GM12878 (cell line): ENCODE measurements around the gene ACTR8. TPM values are rescaled to one million over a fixed set of nuclear protein-coding genes. Genes with fewer than 3 reads are reported as not detected.

Experiments
- ATAC-seq: fragments of 200-7000 bp; cut with Tn5 transposase; 3 replicates; pipeline ENCODE4 v1.9.1; 2020; ENCODE audit warnings: mild to moderate bottlenecking, moderate library complexity
- BruUV-seq: library from RNA; stranded (reverse); fragments of 400-500 nt; replicated peaks from 2 replicates; lab custom pipeline; 2021; lab: Mats Ljungman, UMichigan
- CTCF ChIA-PET: fragments of 300-600 bp; sonication (Branson Sonifier 250); formaldehyde crosslinking; extraction: SDS; loops from one replicate; lab custom pipeline; 2021; ENCODE audit warnings: inconsistent platforms; lab: Yijun Ruan, JAX
- POLR2A ChIA-PET: fragments of 350-600 bp; formaldehyde crosslinking; extraction: SDS; loops from one replicate; lab custom pipeline; 2021; ENCODE audit warnings: inconsistent platforms; lab: Charles Lee
- RAD21 ChIA-PET: fragments of 300-600 bp; sonication (Branson Sonifier 250); formaldehyde crosslinking; loops from one replicate; lab custom pipeline; 2023; ENCODE audit warnings: antibody characterized with exemption; ENCODE audit not compliant: unreplicated experiment; lab: Charles Lee
- SMC1A ChIA-PET: fragments of 300-600 bp; sonication (Branson Sonifier 250); formaldehyde crosslinking; loops from one replicate; lab custom pipeline; 2023; ENCODE audit not compliant: unreplicated experiment, uncharacterized antibody; lab: Charles Lee
- DNase-seq: peaks from one replicate; pipeline ENCODE4 v3.0.0-alpha.2; 2011; ENCODE audit warnings: low read depth, low spot score
- FAIRE-seq: peaks from 3 replicates; lab custom pipeline; 2011; peaks lifted over from hg19 to GRCh38; lab: Jason Lieb, UNC
- H2AFZ ChIP-seq: 2 replicates; pipeline ENCODE4 v1.6.0; 2011; ENCODE audit warnings: low read depth, low read length, control low read depth; ENCODE audit not compliant: control insufficient read depth
- H3K27ac ChIP-seq: 2 replicates; pipeline ENCODE4 v1.5.1; 2011; ENCODE audit warnings: control low read depth; ENCODE audit not compliant: control insufficient read depth, insufficient read depth
- H3K27me3 ChIP-seq, 2 experiments: replicated peaks in 1 of 2; 2 replicates each; pipeline versions ENCODE4 v1.6.0 to v1.6.1; 2011; ENCODE audit warnings: low read length in 1 of 2; ENCODE audit not compliant: control insufficient read depth in 2 of 2, insufficient read depth in 2 of 2
- H3K36me3 ChIP-seq, 2 experiments: 2 replicates each; pipeline ENCODE4 v1.5.1; 2011; ENCODE audit warnings: low read length in 1 of 2; ENCODE audit not compliant: control insufficient read depth in 2 of 2, insufficient read depth in 2 of 2
- H3K4me1 ChIP-seq: 2 replicates; pipeline ENCODE4 v1.6.1; 2011; ENCODE audit warnings: mild to moderate bottlenecking, low read length, moderate library complexity, mixed read lengths; ENCODE audit not compliant: control insufficient read depth, insufficient read depth
- H3K4me2 ChIP-seq: 2 replicates; pipeline ENCODE4 v1.6.0; 2011; ENCODE audit warnings: control low read depth; ENCODE audit not compliant: control insufficient read depth, insufficient read depth
- H3K4me3 ChIP-seq: fragments of 200-600 bp; sonication (generic); 2 replicates; pipeline ENCODE4 v1.5.1; 2016
- H3K79me2 ChIP-seq: 2 replicates; pipeline ENCODE4 v1.6.0; 2011; ENCODE audit warnings: low read length; ENCODE audit not compliant: control insufficient read depth, insufficient read depth
- H3K9ac ChIP-seq: 2 replicates; pipeline ENCODE4 v1.8.0; 2011; ENCODE audit warnings: low read length, control low read depth, mixed read lengths; ENCODE audit not compliant: control insufficient read depth, insufficient read depth
- H3K9me3 ChIP-seq: replicated peaks from 3 replicates; pipeline ENCODE4 v1.5.1; 2011; ENCODE audit warnings: mild to moderate bottlenecking, low read length; ENCODE audit not compliant: control insufficient read depth, insufficient read depth
- H4K20me1 ChIP-seq: 2 replicates; pipeline ENCODE4 v1.6.0; 2011; ENCODE audit not compliant: control insufficient read depth, insufficient read depth
- HDGF ChIP-seq: fragments of 450-650 bp; IDR thresholded peaks from 2 replicates; pipeline ENCODE4 v1.6.1; 2016; ENCODE audit warnings: antibody characterized with exemption
- JUNB ChIP-seq: IDR thresholded peaks from 2 replicates; pipeline ENCODE4 v1.6.1; 2016; ENCODE audit warnings: antibody characterized with exemption, mild to moderate bottlenecking
- POLR2AphosphoS2 ChIP-seq: IDR thresholded peaks from 2 replicates; pipeline ENCODE4 v1.6.1; 2011; ENCODE audit warnings: low read depth, mild to moderate bottlenecking, low read length, improper control_type of control experiment, moderate library complexity
- WGBS: methylation state at CpG from one replicate; pipeline ENCODE4 v1.1.6; 2016; ENCODE audit warnings: low lambda C conversion rate; ENCODE audit not compliant: insufficient replicate concordance, insufficient coverage; ENCODE audit errors: missing lambda C conversion rate; 5-methylcytosine and 5-hydroxymethylcytosine counted together
- in situ Hi-C: fragments of 300-500 bp; cut with MboI; formaldehyde crosslinking; loops from 9 replicates; pipeline ENCODE4 v1.14.3; 2018; ENCODE audit warnings: mixed read lengths
- intact Hi-C: fragments of 100-400 bp; cut with micrococcal nuclease; formaldehyde crosslinking; loops from one replicate; pipeline ENCODE4 v1.14.2; 2022; ENCODE audit not compliant: unreplicated experiment
- polyA plus RNA-seq, 11 experiments: library from polyadenylated mRNA; depleted of rRNA in 4 of 11; unstranded in 6 of 11; stranded (reverse) in 5 of 11; fragments of >200 nt; fragmentation: Nextera tagmentation in 4 of 11; fragmentation: Illumina TruSeq in 1 of 11; extraction: Ambion mirVana in 4 of 11; extraction: Trizol in 1 of 11; gene quantifications; 1 replicate in 1 of 11; 2 replicates in 10 of 11; pipeline versions ENCODE4 v1.2.1 to v1.2.3, GENCODE V29; 2011 to 2016; ENCODE audit warnings: inconsistent platforms in 2 of 11, missing spikeins in 2 of 11, low read depth in 1 of 11
- total RNA-seq, 4 experiments: library from RNA; depleted of rRNA in 3 of 4; stranded (reverse); fragments of >200 nt in 3 of 4; fragmentation: Illumina TruSeq in 1 of 4; extraction: Trizol in 1 of 4; gene quantifications; 2 replicates each; pipeline versions ENCODE4 v1.2.1 to v1.2.3, GENCODE V29; 2013 to 2021
- TF ChIP-seq, protein P1 (sequence below): fragments of 450-650 bp; IDR thresholded peaks from 2 replicates; pipeline ENCODE4 v1.6.1; 2016; ENCODE audit warnings: mild to moderate bottlenecking, moderate library complexity, borderline replicate concordance

Gene ACTR8
- total and polyA plus RNA-seq, 10 of the 15 experiments (the other 5 are each of a cell fraction or from before 2014, with no cell fraction given) = 5.3 to 35.7 (median 26.4) TPM

DNA sequence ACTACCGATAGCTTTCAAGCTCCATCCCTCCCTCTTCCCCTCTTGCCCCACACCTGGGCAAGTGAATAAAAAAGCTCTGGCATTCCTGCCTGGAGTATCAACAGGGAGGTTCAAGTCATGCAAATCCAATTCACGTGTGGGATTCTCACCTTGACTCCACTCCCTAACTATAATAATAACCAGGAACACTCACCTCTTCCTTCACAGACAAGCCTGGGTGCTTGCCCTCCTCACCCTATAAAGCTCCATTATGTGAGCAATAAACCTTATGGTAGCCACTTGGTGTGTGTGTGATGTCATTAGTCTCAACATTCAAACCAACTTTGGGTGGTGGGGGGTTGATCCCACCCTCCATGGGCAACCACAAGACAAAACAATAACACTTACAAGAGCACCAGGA lies 52.3 kb downstream of the ACTR8 start:
- no peak overlapping the region for H3K4me2 ChIP-seq
- H3K9me3 ChIP-seq = no peaks in the 10 kb centered on the region
- no peak for DNase-seq
- no peaks in the 10 kb centered on the region for H3K79me2 ChIP-seq
- H3K9ac ChIP-seq = no peak overlapping the region
- ChIA-PET RAD21 (interaction anchor here (0.6 kb wide), 1 partner anchor 14 kb away, joined by 3 read pairs; no protein-coding TSS in a partner anchor), CTCF (interaction anchor here (2.4 kb wide), 1 partner anchor 15 kb away, joined by 8 read pairs; no protein-coding TSS in a partner anchor), SMC1A (interaction anchor here (0.5 to 0.9 kb wide), 2 partner anchors 16 to 52 kb away, joined by 3 read pairs; no protein-coding TSS in a partner anchor), POLR2A (no interaction called here)
- H3K27ac ChIP-seq = no peak overlapping the region
- no peak for ATAC-seq
- no TSS peak for BruUV-seq
- no peak overlapping the region for H2AFZ ChIP-seq
- FAIRE-seq = no peak
- H3K36me3 ChIP-seq = no peaks in the 10 kb centered on the region
- no peaks in the 10 kb centered on the region for H3K27me3 ChIP-seq
- no peaks in the 10 kb centered on the region for H3K4me1 ChIP-seq
- H3K4me3 ChIP-seq = no peak overlapping the region
- no peaks in the 10 kb centered on the region for H4K20me1 ChIP-seq
- intact Hi-C loops (no loop called here), in situ Hi-C loops (no loop called here)
- TF ChIP-seq, protein P1, sequence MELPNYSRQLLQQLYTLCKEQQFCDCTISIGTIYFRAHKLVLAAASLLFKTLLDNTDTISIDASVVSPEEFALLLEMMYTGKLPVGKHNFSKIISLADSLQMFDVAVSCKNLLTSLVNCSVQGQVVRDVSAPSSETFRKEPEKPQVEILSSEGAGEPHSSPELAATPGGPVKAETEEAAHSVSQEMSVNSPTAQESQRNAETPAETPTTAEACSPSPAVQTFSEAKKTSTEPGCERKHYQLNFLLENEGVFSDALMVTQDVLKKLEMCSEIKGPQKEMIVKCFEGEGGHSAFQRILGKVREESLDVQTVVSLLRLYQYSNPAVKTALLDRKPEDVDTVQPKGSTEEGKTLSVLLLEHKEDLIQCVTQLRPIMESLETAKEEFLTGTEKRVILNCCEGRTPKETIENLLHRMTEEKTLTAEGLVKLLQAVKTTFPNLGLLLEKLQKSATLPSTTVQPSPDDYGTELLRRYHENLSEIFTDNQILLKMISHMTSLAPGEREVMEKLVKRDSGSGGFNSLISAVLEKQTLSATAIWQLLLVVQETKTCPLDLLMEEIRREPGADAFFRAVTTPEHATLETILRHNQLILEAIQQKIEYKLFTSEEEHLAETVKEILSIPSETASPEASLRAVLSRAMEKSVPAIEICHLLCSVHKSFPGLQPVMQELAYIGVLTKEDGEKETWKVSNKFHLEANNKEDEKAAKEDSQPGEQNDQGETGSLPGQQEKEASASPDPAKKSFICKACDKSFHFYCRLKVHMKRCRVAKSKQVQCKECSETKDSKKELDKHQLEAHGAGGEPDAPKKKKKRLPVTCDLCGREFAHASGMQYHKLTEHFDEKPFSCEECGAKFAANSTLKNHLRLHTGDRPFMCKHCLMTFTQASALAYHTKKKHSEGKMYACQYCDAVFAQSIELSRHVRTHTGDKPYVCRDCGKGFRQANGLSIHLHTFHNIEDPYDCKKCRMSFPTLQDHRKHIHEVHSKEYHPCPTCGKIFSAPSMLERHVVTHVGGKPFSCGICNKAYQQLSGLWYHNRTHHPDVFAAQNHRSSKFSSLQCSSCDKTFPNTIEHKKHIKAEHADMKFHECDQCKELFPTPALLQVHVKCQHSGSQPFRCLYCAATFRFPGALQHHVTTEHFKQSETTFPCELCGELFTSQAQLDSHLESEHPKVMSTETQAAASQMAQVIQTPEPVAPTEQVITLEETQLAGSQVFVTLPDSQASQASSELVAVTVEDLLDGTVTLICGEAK = no peak
- TF ChIP-seq POLR2AphosphoS2 (no peak), JUNB (no peak), HDGF (no peak)
- WGBS = 25% methylated on average over 2 of the region's 2 CpGs
